ENCODE data around the gene METTL16.

- TF ChIP-seq CTCF (IDR thresholded peaks at IDR 0.05; ENCODE audit: insufficient read depth, low read length, poor library complexity, severe bottlenecking) (no peak), EZH2phosphoT487 (conservative IDR thresholded peaks at IDR 0.05; ENCODE audit: low read length) (no peak)
These were observed 25.7 kb downstream of the METTL16 start for GRCh38 chr17:2485970-2486369.
